Astrocyte (in vitro differentiated cells and primary cell): ENCODE measurements around the gene IQCK.

Source experiments
- CTCF ChIP-seq: IDR thresholded peaks from 2 replicates; pipeline ENCODE4 v1.5.1; 2011; ENCODE audit warnings: low read depth, mild to moderate bottlenecking, inconsistent platforms, low read length, moderate library complexity; ENCODE audit not compliant: insufficient read depth
- EZH2 ChIP-seq: IDR thresholded peaks from 2 replicates; pipeline ENCODE4 v1.6.1; 2012; ENCODE audit warnings: mild to moderate bottlenecking, low read length, inconsistent platforms; ENCODE audit not compliant: insufficient read depth

GRCh38 chr16:19882186-19882585, 164.1 kb downstream of the IQCK start:
- TF ChIP-seq CTCF (no peak), EZH2 (no peak)
